Common myeloid progenitor, CD34-positive (primary cell): ENCODE results near the gene BRICD5.

Experiments
- CTCF ChIA-PET: fragments of 350-600 bp; sonication (Branson Sonifier 250); formaldehyde crosslinking; loops from one replicate; lab custom pipeline; 2021; ENCODE audit warnings: antibody characterized with exemption; lab: Charles Lee
- POLR2A ChIA-PET: fragments of 350-600 bp; sonication (Branson Sonifier 250); formaldehyde crosslinking; loops from one replicate; lab custom pipeline; 2021; ENCODE audit warnings: antibody characterized with exemption; lab: Charles Lee
- DNase-seq, 3 donors: peaks; one replicate each; pipeline versions ENCODE4 v3.0.0 to v3.0.0-alpha.2; 2013
- H3K27ac ChIP-seq, 2 experiments: 1 replicate in 1 of 2; 2 replicates in 1 of 2; pipeline ENCODE4 v1.7.0; 2013; ENCODE audit warnings: inconsistent platforms in 2 of 2, low read length in 2 of 2, mild to moderate bottlenecking in 2 of 2, low read depth in 1 of 2, moderate library complexity in 1 of 2; ENCODE audit not compliant: severe bottlenecking in 2 of 2, insufficient read depth in 1 of 2, poor library complexity in 1 of 2
- H3K27me3 ChIP-seq, 5 experiments: replicated peaks in 2 of 5; 1 replicate in 3 of 5; 2 replicates in 2 of 5; pipeline versions ENCODE4 v1.6.1 to v1.7.0; 2013; ENCODE audit warnings: low read length in 4 of 5, mild to moderate bottlenecking in 2 of 5, moderate library complexity in 2 of 5, inconsistent platforms in 1 of 5; ENCODE audit not compliant: insufficient read depth in 5 of 5, control insufficient read depth in 4 of 5
- H3K36me3 ChIP-seq, 4 experiments: 1 replicate in 2 of 4; 2 replicates in 2 of 4; pipeline versions ENCODE4 v1.6.1 to v1.7.0; 2013; ENCODE audit warnings: low read length in 3 of 4, control low read depth in 1 of 4, mild to moderate bottlenecking in 1 of 4; ENCODE audit not compliant: control insufficient read depth in 4 of 4, insufficient read depth in 4 of 4
- H3K4me1 ChIP-seq, 4 experiments: 1 replicate in 3 of 4; 2 replicates in 1 of 4; pipeline versions ENCODE4 v1.6.1 to v1.7.1; 2013; ENCODE audit warnings: low read length in 3 of 4, mild to moderate bottlenecking in 3 of 4, control low read depth in 1 of 4, inconsistent platforms in 1 of 4, moderate library complexity in 1 of 4; ENCODE audit not compliant: control insufficient read depth in 4 of 4, insufficient read depth in 4 of 4; ENCODE audit errors: control extremely low read depth in 1 of 4
- H3K4me3 ChIP-seq, 7 experiments: 1 replicate in 4 of 7; 2 replicates in 3 of 7; pipeline versions ENCODE4 v1.5.1 to v1.7.0; 2013; ENCODE audit warnings: mild to moderate bottlenecking in 7 of 7, low read length in 6 of 7, moderate library complexity in 6 of 7, inconsistent platforms in 2 of 7, low read depth in 2 of 7, control low read depth in 1 of 7; ENCODE audit not compliant: insufficient read depth in 4 of 7, control insufficient read depth in 1 of 7; ENCODE audit errors: extremely low read depth in 1 of 7
- H3K9me3 ChIP-seq, 5 experiments: 1 replicate in 4 of 5; 2 replicates in 1 of 5; pipeline versions ENCODE4 v1.6.1 to v1.7.1; 2013; ENCODE audit warnings: low read length in 4 of 5, mild to moderate bottlenecking in 2 of 5, inconsistent platforms in 1 of 5, low read depth in 1 of 5, moderate library complexity in 1 of 5; ENCODE audit not compliant: control insufficient read depth in 4 of 5, insufficient read depth in 2 of 5; ENCODE audit errors: control extremely low read depth in 1 of 5
- WGBS: methylation state at CpG from one replicate; pipeline ENCODE4 v1.1.5; 2013; ENCODE audit not compliant: insufficient coverage; 5-methylcytosine and 5-hydroxymethylcytosine counted together

The BRICD5 gene

DNA sequence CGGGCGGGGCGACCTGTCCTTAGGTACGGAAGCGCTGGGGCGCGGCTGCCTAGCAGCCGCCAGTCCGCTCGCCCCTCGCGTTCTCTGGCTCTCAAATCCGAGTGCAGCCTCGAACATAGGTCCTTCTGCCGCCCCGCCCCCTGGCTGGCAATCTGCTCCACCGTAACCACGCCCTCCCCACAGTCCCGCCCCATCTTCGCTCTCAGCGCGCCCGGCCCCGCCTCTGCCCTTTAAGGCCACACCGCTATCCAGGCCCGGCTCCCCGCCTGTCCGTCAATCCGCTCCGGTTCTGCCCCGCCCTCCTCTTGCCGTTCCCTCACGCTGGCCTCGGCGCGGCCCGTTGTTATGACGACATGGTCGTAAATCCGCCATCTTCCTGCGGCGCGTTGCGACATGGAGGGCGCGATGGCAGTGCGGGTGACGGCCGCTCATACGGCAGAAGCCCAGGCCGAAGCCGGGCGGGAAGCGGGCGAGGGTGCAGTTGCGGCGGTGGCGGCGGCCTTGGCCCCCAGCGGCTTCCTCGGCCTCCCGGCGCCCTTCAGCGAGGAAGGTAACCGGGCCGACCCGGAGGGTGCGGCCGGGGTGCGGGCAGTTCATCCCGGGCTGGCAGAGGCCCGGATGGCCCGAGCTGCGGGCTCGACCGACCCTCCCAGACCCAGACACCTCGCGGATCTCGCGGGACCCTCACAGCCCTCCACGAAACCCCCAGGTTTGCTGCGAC is 12.7 kb upstream of the BRICD5 start, which contains the start of gene E4F1:
Gene E4F1 (plus strand): TSS at position 371 of the 721 bp plus-strand sequence. CDS start 23 bp downstream, at position 394.
- 0% methylated on average over 60 of the region's 82 CpGs for WGBS
- DNase-seq, result peak; percentile 100
- ChIA-PET CTCF (no interaction called here), POLR2A (interaction anchor here (0.9 to 1.0 kb wide), 2 partner anchors 12 to 83 kb away, joined by 3 read pairs; no protein-coding TSS in a partner anchor)
- Histone ChIP-seq H3K4me1 (peaks cover 0 to 15% (median 14%) of the 10 kb centered on the region in 4 experiments), H3K27ac (peak within 1 kb of the TSS; percentile 74 to 90), H3K9me3 (no peaks in the 10 kb centered on the region), H3K36me3 (peaks cover 0 to 17% (median 7%) of the 10 kb centered on the region in 4 experiments), H3K27me3 (no peaks in the 10 kb centered on the region), H3K4me3 (peak within 1 kb of the TSS; percentile 77 to 97 (median 90))

DNA sequence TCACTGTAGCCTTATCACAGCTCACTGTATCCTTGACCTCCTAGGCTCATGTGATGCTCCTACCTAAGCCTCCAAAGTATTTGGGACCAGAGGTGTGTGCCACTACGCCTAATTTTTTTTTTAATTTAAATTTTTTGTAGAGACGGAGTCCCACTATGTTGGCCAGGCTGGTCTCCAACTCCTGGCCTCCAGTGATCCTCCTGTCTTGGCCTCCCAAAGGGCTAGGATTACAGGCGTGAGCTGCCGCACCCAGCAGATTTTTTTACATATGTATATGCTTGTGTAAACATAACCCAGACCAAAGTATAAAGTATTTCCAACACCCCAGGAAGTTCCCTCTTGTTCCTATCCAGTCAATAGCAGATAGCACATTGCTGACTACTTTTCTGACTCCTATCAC is 5.7 kb upstream of the BRICD5 start:
- peaks cover 0 to 17% (median 4%) of the 10 kb centered on the region in 4 experiments for H3K36me3 ChIP-seq
- H3K27me3 ChIP-seq, result peaks cover 0 to 7% (median 0%) of the 10 kb centered on the region in 5 experiments
- DNase-seq, result no peak
- no peak overlapping the region for H3K27ac ChIP-seq
- ChIA-PET POLR2A (no interaction called here), CTCF (interaction anchor here (0.9 kb wide), 1 partner anchor 9 kb away, joined by 3 read pairs; no protein-coding TSS in a partner anchor)
- no peak overlapping the region for H3K4me3 ChIP-seq
- 95% methylated on average over 3 of the region's 4 CpGs for WGBS
- H3K9me3 ChIP-seq, result no peaks in the 10 kb centered on the region
- H3K4me1 ChIP-seq, result peaks cover 5 to 27% (median 20%) of the 10 kb centered on the region in 4 experiments

DNA sequence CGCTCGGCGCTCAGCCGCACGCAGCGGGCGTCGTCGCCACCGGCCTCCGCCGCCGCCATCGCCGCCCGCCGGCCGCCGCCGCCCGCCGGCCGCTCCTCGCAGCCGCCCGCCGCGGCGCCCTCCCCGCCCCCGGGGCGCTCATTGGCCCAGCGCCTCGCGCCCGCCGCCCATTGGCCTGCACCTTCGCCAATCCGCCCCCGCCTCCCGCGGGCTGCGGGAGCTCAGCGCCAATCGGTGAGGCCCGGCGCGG is 4.0 kb upstream of the BRICD5 start, which contains the start of gene PGP:
Gene PGP (minus strand): TSS at position 122 of the 250 bp plus-strand sequence. CDS start 63 bp downstream, at position 59.
- peak within 1 kb of the TSS in 1 of 2 experiments; percentile 82 for H3K27ac ChIP-seq
- DNase-seq, result no peak
- H3K9me3 ChIP-seq, result no peaks in the 10 kb centered on the region
- ChIA-PET POLR2A (interaction anchor here (0.6 to 1.8 kb wide), 2 partner anchors 9 to 241 kb away, joined by 3 to 5 read pairs; partner anchors contain the start of gene MLST8), CTCF (no interaction called here)
- H3K36me3 ChIP-seq, result peaks cover 0 to 28% (median 9%) of the 10 kb centered on the region in 4 experiments
- peaks cover 5 to 27% (median 20%) of the 10 kb centered on the region in 4 experiments for H3K4me1 ChIP-seq
- peaks cover 0 to 7% (median 0%) of the 10 kb centered on the region in 5 experiments for H3K27me3 ChIP-seq
- 0% methylated on average over 41 of the region's 48 CpGs for WGBS
- peak within 1 kb of the TSS; percentile 56 to 92 (median 77) for H3K4me3 ChIP-seq

DNA sequence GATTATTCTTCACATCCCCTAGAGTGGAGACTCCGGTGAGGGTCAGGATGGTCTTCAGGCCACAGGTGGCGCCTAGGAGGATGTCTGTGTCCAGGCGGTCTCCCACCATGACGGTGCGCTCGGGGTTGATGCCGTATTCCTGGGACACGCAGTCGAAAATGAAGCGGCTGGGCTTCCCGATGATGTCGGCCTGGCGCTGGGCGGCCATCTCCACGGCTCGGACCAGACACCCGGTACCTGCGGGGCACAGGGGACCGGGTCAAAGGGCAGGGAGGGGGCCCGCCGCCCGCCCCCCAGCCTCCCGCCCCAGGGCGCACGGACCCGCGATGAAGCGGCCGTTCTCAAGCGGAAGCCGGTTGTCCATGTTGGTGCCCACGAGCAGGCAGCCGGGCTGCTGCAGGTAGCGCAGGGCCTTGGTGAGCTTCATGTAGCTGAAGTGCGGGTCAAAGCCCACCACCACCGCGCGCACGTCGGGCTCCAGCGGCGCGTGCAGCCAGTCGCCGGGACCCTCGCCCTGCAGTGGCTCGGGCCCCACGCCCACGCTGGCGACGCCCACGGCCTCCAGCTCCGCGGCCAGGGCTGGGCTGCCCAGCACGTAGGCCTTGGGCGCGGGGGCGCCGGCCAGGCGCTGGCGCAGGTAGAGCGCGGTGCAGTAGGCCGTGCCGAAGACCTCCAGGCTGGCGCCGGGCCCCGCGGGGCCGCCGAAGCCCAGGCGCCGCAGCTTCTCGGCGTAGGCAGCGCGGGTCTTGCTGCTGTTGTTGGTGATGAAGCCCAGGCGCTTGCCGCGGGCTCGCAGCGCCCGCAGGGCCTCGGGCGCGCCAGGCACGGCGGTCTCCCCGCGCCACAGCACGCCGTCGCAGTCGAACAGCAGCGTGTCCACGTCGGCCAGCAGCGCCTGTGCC is 3.4 kb upstream of the BRICD5 start:
- Histone ChIP-seq H3K36me3 (peaks cover 0 to 34% (median 15%) of the 10 kb centered on the region in 4 experiments), H3K27me3 (peaks cover 0 to 7% (median 0%) of the 10 kb centered on the region in 5 experiments), H3K4me1 (peaks cover 5 to 27% (median 20%) of the 10 kb centered on the region in 4 experiments), H3K9me3 (no peaks in the 10 kb centered on the region), H3K27ac (peak overlapping the region in 1 of 2 experiments; percentile 64), H3K4me3 (peak overlapping the region; percentile 35 to 92 (median 76))
- CTCF ChIA-PET, result no interaction called here
- DNase-seq, result peak in 2 of 3 donors; percentile 29 to 34
- POLR2A ChIA-PET, result interaction anchor here (0.6 to 1.8 kb wide), 2 partner anchors 9 to 241 kb away, joined by 3 to 5 read pairs; partner anchors contain the start of gene MLST8
- WGBS, result 2% methylated on average over 70 of the region's 98 CpGs

DNA sequence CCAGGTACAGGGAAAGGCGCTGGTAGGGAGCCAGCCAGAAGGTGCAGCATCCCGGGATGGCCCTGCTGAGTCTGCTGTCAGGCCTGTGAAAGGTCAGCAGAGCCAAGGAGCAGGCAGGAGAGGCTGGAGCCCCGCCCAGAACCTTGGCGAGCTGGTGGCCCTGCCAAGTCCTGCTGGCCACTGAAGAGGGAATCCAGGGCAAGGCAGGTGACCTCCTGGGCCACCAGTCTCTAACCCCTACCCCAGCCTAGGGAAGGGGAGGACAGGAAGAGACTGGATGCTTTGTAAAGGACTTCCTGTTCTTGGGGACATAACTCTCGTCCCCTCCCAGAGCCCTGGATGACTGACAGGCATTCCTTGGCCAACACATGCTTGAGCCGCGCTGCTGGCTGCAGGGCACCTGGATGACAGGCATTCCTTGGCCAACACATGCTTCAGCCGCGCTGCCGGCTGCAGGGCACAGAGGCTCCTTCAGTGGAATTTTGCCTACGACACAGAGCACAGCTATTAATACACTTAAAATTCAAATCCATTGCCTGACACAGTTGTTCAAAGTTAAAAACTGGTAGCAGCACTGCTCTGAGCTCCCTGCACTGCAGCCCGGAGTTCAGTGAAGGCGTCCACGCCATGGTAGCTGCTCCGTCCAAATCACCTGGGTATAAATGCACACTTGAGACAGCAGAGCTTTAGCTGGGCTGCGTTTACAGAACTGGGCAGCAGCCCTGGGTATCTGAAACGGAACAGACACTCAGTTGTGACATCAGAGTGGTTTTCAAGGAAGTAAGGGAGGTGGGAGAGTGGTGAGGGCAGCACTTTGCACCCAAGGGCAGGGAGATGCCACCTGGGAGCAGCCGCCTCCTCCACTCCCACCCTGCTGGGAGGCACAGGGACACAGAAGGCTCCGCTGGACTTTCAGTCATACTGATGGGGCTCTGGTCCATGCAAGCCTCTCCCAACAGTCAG is 2.0 kb upstream of the BRICD5 start:
- CTCF ChIA-PET, result no interaction called here
- whole genome bisulfite sequencing, result 89% methylated on average over 17 of the region's 19 CpGs

DNA sequence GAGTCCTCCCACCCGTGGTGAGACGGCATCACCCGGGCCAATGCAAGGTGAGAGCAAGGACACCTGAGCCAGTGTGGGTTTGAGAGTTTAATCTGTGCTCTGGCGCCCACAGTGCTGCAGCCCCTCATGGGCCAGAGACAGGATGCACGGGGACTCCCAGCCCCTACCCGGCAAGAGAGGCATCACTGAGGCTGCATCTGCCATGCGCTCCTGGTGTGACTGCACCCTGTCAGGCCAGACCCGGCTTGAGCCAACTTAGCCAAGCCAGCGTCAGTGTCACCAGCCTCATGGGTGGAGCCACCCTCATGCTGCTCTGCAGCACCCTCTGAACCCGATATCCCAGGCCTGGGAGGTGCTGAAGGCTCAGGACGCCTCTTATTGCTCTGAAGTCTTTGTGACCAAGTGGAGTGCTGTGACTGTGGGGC is 1.3 kb upstream of the BRICD5 start:
- H3K4me1 ChIP-seq, result peaks cover 5 to 27% (median 20%) of the 10 kb centered on the region in 4 experiments
- H3K4me3 ChIP-seq, result peak overlapping the region in 1 of 7 experiments; percentile 92
- no peak overlapping the region for H3K27ac ChIP-seq
- no peaks in the 10 kb centered on the region for H3K9me3 ChIP-seq
- 100% methylated on average over 6 of the region's 11 CpGs for WGBS
- peaks cover 0 to 7% (median 0%) of the 10 kb centered on the region in 5 experiments for H3K27me3 ChIP-seq
- ChIA-PET POLR2A (no interaction called here), CTCF (no interaction called here)
- peaks cover 6 to 56% (median 33%) of the 10 kb centered on the region in 4 experiments for H3K36me3 ChIP-seq
- DNase-seq, result no peak

More for the DNA sequence above, 2.0 kb upstream of the BRICD5 start:
- POLR2A ChIA-PET, result interaction anchor here (0.7 kb wide), 1 partner anchor 24 kb away, joined by 5 read pairs; no protein-coding TSS in a partner anchor
- DNase-seq, result no peak
- Histone ChIP-seq H3K27ac (no peak overlapping the region), H3K9me3 (no peaks in the 10 kb centered on the region), H3K36me3 (peaks cover 0 to 48% (median 26%) of the 10 kb centered on the region in 4 experiments), H3K27me3 (peaks cover 0 to 7% (median 0%) of the 10 kb centered on the region in 5 experiments), H3K4me1 (peaks cover 5 to 27% (median 20%) of the 10 kb centered on the region in 4 experiments), H3K4me3 (peak overlapping the region in 1 of 7 experiments; percentile 92)
